Neural progenitor cell (in vitro differentiated cells): ENCODE results near the gene CACNA1B. TPM values are rescaled to one million over a fixed set of nuclear protein-coding genes. Genes with fewer than 3 reads are reported as not detected.

Experiments
- DNase-seq: peaks from one replicate; pipeline ENCODE4 v3.0.0-alpha.2; 2016; ENCODE audit warnings: low spot score
- H2AFZ ChIP-seq: fragments of 200-600 bp; sonication (generic); replicated peaks from 2 replicates; pipeline ENCODE4 v1.6.1; 2016; ENCODE audit warnings: antibody characterized with exemption
- H3F3A ChIP-seq: fragments of 200-600 bp; sonication (generic); 2 replicates; pipeline ENCODE4 v1.6.1; 2016; ENCODE audit warnings: antibody characterized with exemption, low read depth
- H3K27ac ChIP-seq: fragments of 200-600 bp; sonication (generic); 2 replicates; pipeline ENCODE4 v1.5.1; 2016; ENCODE audit warnings: mild to moderate bottlenecking
- H3K27me3 ChIP-seq: fragments of 200-600 bp; sonication (generic); 2 replicates; pipeline ENCODE4 v1.6.1; 2016; ENCODE audit warnings: mild to moderate bottlenecking, moderate library complexity
- H3K36me3 ChIP-seq: fragments of 200-600 bp; sonication (generic); 2 replicates; pipeline ENCODE4 v1.5.1; 2016
- H3K4me1 ChIP-seq: fragments of 200-600 bp; sonication (generic); 2 replicates; pipeline ENCODE4 v1.6.1; 2016; ENCODE audit warnings: mixed run types
- H3K4me2 ChIP-seq: fragments of 200-600 bp; sonication (generic); 2 replicates; pipeline ENCODE4 v1.6.1; 2016
- H3K4me3 ChIP-seq: fragments of 200-600 bp; sonication (generic); 2 replicates; pipeline ENCODE4 v1.5.1; 2016
- H3K79me2 ChIP-seq: fragments of 200-600 bp; sonication (generic); 2 replicates; pipeline ENCODE4 v1.6.1; 2016; ENCODE audit warnings: low read depth
- H3K9ac ChIP-seq: fragments of 200-600 bp; sonication (generic); 2 replicates; pipeline ENCODE4 v1.6.1; 2016
- H3K9me3 ChIP-seq: fragments of 200-600 bp; sonication (generic); 2 replicates; pipeline ENCODE4 v1.5.1; 2016; ENCODE audit warnings: low read depth
- H4K20me1 ChIP-seq: fragments of 200-600 bp; sonication (generic); 2 replicates; pipeline ENCODE4 v1.6.1; 2016; ENCODE audit warnings: low read depth
- H3K27ac Mint-ChIP-seq: 3 replicates; pipeline ENCODE4 v1.8.0; 2021; ENCODE audit warnings: mixed read lengths
- H3K27me3 Mint-ChIP-seq: 2 replicates; pipeline ENCODE4 v1.8.0; 2022; ENCODE audit warnings: low read depth, mild to moderate bottlenecking, inconsistent platforms, moderate library complexity, mixed read lengths; ENCODE audit not compliant: insufficient read depth
- H3K36me3 Mint-ChIP-seq: 3 replicates; pipeline ENCODE4 v1.8.0; 2021; ENCODE audit warnings: mixed read lengths
- H3K4me1 Mint-ChIP-seq: 3 replicates; pipeline ENCODE4 v1.8.0; 2021; ENCODE audit warnings: mixed read lengths
- H3K4me3 Mint-ChIP-seq: 3 replicates; pipeline ENCODE4 v1.8.0; 2021; ENCODE audit warnings: mild to moderate bottlenecking, moderate library complexity, mixed read lengths
- H3K9me3 Mint-ChIP-seq: 3 replicates; pipeline ENCODE4 v1.8.0; 2020; ENCODE audit warnings: mixed read lengths
- CTCF ChIP-seq: fragments of 200-600 bp; sonication (generic); IDR thresholded peaks from 2 replicates; pipeline ENCODE4 v1.5.1; 2017; ENCODE audit warnings: antibody characterized with exemption, mild to moderate bottlenecking
- EZH2 ChIP-seq: fragments of 200-600 bp; sonication (generic); IDR thresholded peaks from 2 replicates; pipeline ENCODE4 v1.6.1; 2017; ENCODE audit warnings: antibody characterized with exemption, mild to moderate bottlenecking, moderate library complexity
- EZH2phosphoT487 ChIP-seq: fragments of 200-600 bp; sonication (generic); IDR thresholded peaks from 2 replicates; pipeline ENCODE4 v1.6.1; 2017; ENCODE audit warnings: antibody characterized with exemption
- total RNA-seq: library from RNA; depleted of rRNA; stranded (reverse); fragments of >200 nt; gene quantifications from 2 replicates; pipeline ENCODE4 v1.2.3, GENCODE V29; 2015; ENCODE audit warnings: low replicate concordance

CACNA1B gene
- total RNA-seq, 1 donor from 2014 or later, result 0.30 TPM

- peaks cover 20% of the 10 kb centered on the region for H3K4me1 ChIP-seq
- no peaks in the 10 kb centered on the region for H3F3A ChIP-seq
- no peak overlapping the region for H3K27ac ChIP-seq
- H3K9me3 ChIP-seq, result no peaks in the 10 kb centered on the region
- no peaks in the 10 kb centered on the region for H4K20me1 ChIP-seq
- no peak overlapping the region for H2AFZ ChIP-seq
- Mint-ChIP-seq H3K4me3 (no peak overlapping the region), H3K36me3 (no peaks in the 10 kb centered on the region), H3K27me3 (peaks cover 8% of the 10 kb centered on the region), H3K9me3 (no peaks in the 10 kb centered on the region), H3K4me1 (peaks cover 27% of the 10 kb centered on the region), H3K27ac (no peak overlapping the region)
- no peak for DNase-seq
- TF ChIP-seq EZH2, result no peak
- TF ChIP-seq CTCF, result no peak
- no peak for TF ChIP-seq EZH2phosphoT487
- no peak overlapping the region for H3K4me3 ChIP-seq
- no peaks in the 10 kb centered on the region for H3K79me2 ChIP-seq
- no peaks in the 10 kb centered on the region for H3K27me3 ChIP-seq
- H3K36me3 ChIP-seq, result no peaks in the 10 kb centered on the region
- H3K4me2 ChIP-seq, result no peak overlapping the region
- H3K9ac ChIP-seq, result no peak overlapping the region
Observed at GRCh38 chr9:138070815-138071214, 193.2 kb downstream of the CACNA1B start.

- no peaks in the 10 kb centered on the region for H4K20me1 ChIP-seq
- Mint-ChIP-seq H3K4me3 (no peak overlapping the region), H3K27me3 (peaks cover 8% of the 10 kb centered on the region), H3K27ac (no peak overlapping the region), H3K9me3 (no peaks in the 10 kb centered on the region), H3K36me3 (no peaks in the 10 kb centered on the region), H3K4me1 (peaks cover 27% of the 10 kb centered on the region)
- TF ChIP-seq EZH2 (no peak), CTCF (no peak), EZH2phosphoT487 (no peak)
- no peak for DNase-seq
- peaks cover 20% of the 10 kb centered on the region for H3K4me1 ChIP-seq
- H3K36me3 ChIP-seq, result no peaks in the 10 kb centered on the region
- no peaks in the 10 kb centered on the region for H3K79me2 ChIP-seq
- H3K4me3 ChIP-seq, result no peak overlapping the region
- H2AFZ ChIP-seq, result no peak overlapping the region
- no peaks in the 10 kb centered on the region for H3K9me3 ChIP-seq
- no peak overlapping the region for H3K27ac ChIP-seq
- H3K9ac ChIP-seq, result no peak overlapping the region
- H3K27me3 ChIP-seq, result no peaks in the 10 kb centered on the region
- H3F3A ChIP-seq, result no peaks in the 10 kb centered on the region
- H3K4me2 ChIP-seq, result no peak overlapping the region
Observed at GRCh38 chr9:138071292-138071691, 193.7 kb downstream of the CACNA1B start.

DNA sequence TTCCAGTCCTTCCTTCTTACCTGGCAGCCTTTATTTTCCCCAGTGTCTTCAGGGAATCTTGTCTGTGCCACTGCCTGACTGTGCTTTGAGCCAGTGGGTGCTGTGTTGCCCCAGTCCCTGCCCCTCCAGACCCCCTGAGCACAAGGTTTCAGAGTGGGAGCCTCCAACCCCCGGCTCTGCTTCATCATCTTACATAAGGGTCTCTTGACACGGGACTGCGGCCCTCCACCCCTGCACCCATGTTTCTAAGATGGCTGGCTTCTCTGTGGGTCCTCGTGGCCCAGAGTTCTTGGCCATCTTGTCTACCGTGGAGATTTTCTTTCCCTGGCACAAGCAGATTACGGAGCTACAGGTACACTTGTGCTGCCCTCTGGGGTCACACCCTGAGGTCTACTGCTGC is 194.1 kb downstream of the CACNA1B start:
- Histone ChIP-seq H3K4me3 (no peak overlapping the region), H2AFZ (no peak overlapping the region), H4K20me1 (no peaks in the 10 kb centered on the region), H3K4me2 (no peak overlapping the region), H3K9me3 (no peaks in the 10 kb centered on the region), H3K27me3 (no peaks in the 10 kb centered on the region), H3K9ac (no peak overlapping the region), H3K79me2 (no peaks in the 10 kb centered on the region), H3K4me1 (peaks cover 20% of the 10 kb centered on the region), H3F3A (no peaks in the 10 kb centered on the region), H3K27ac (no peak overlapping the region), H3K36me3 (no peaks in the 10 kb centered on the region)
- TF ChIP-seq EZH2 (no peak), EZH2phosphoT487 (no peak), CTCF (no peak)
- Mint-ChIP-seq H3K27me3 (peaks cover 10% of the 10 kb centered on the region), H3K36me3 (no peaks in the 10 kb centered on the region), H3K9me3 (no peaks in the 10 kb centered on the region), H3K4me1 (peaks cover 27% of the 10 kb centered on the region), H3K4me3 (no peak overlapping the region), H3K27ac (no peak overlapping the region)
- DNase-seq, result no peak
